ENCODE results near the gene FRRS1L.
A peak's percentile ranks its signal among the peaks of the same experiment; 100 is the strongest.
"Not testable (repeated sequence)": the region's sequence is repeated elsewhere in the genome, so short reads cannot be mapped to it uniquely, and the experiment has no call there.

FRRS1L gene

GRCh38 chr9:109132567-109133021 lies 34.5 kb downstream of the FRRS1L start:
- no peak for DNase-seq (ENCODE audit: low read depth)

GRCh38 chr9:109129470-109130197 lies 37.4 kb downstream of the FRRS1L start:
- no peak for DNase-seq (ENCODE audit: low read depth)

- not testable (repeated sequence) for DNase-seq (ENCODE audit: low read depth)
Measured at GRCh38 chr9:109126671-109127070, 40.4 kb downstream of the FRRS1L start.

GRCh38 chr9:109124121-109124520 lies 42.9 kb downstream of the FRRS1L start:
- DNase-seq (ENCODE audit: low read depth): no peak

GRCh38 chr9:109122726-109123621 lies 44.1 kb downstream of the FRRS1L start:
- DNase-seq (ENCODE audit: low read depth): no peak

- DNase-seq (ENCODE audit: low read depth): no peak
Measured at GRCh38 chr9:109121232-109121796, 45.7 kb downstream of the FRRS1L start.

GRCh38 chr9:109120204-109120789 lies 46.8 kb downstream of the FRRS1L start:
- DNase-seq (ENCODE audit: low read depth): no peak

GRCh38 chr9:109119439-109120203 lies 47.4 kb downstream of the FRRS1L start, which contains the start of gene TMEM245:
TMEM245 (minus strand) TSS chr9:109119947; CDS start chr9:109119913, 34 bp downstream.
- peak; percentile 74 for DNase-seq (ENCODE audit: low read depth)

- no peak for DNase-seq (ENCODE audit: low read depth)
Measured at GRCh38 chr9:109118808-109119438, 48.1 kb downstream of the FRRS1L start.

GRCh38 chr9:109117856-109118807 lies 48.9 kb downstream of the FRRS1L start:
- DNase-seq (ENCODE audit: low read depth): no peak

GRCh38 chr9:109115931-109116526 lies 51.0 kb downstream of the FRRS1L start:
- no peak for DNase-seq (ENCODE audit: low read depth)

GRCh38 chr9:109114670-109115069 lies 52.4 kb downstream of the FRRS1L start:
- DNase-seq (ENCODE audit: low read depth): no peak

- no peak for DNase-seq (ENCODE audit: low read depth)
Measured at GRCh38 chr9:109113892-109114609, 53.0 kb downstream of the FRRS1L start.

GRCh38 chr9:109113254-109113653 lies 53.8 kb downstream of the FRRS1L start:
- DNase-seq (ENCODE audit: low read depth): no peak

GRCh38 chr9:109110329-109111021 lies 56.6 kb downstream of the FRRS1L start:
- no peak for DNase-seq (ENCODE audit: low read depth)

GRCh38 chr9:109109967-109110328 lies 57.1 kb downstream of the FRRS1L start:
- no peak for DNase-seq (ENCODE audit: low read depth)

- no peak for DNase-seq (ENCODE audit: low read depth)
Measured at GRCh38 chr9:109108318-109108717, 58.7 kb downstream of the FRRS1L start.
